H9 (cell line): ENCODE measurements around the gene CYP19A1. TPM values are rescaled to one million over a fixed set of nuclear protein-coding genes. Genes with fewer than 3 reads are reported as not detected.

Experiments used
- DNase-seq: peaks from one replicate; pipeline ENCODE4 v3.0.0-alpha.2; 2017
- H2AFZ ChIP-seq: one replicate; pipeline ENCODE4 v1.6.1; 2013; ENCODE audit warnings: mild to moderate bottlenecking, low read length, control low read depth, moderate library complexity
- H2AK5ac ChIP-seq: 2 replicates; pipeline ENCODE4 v1.6.1; 2013; ENCODE audit warnings: low read length, control low read depth, mixed read lengths; ENCODE audit not compliant: insufficient read length
- H2BK120ac ChIP-seq: one replicate; pipeline ENCODE4 v1.6.1; 2013; ENCODE audit warnings: low read depth, mild to moderate bottlenecking, low read length, control low read depth, inconsistent platforms; ENCODE audit not compliant: poor library complexity, severe bottlenecking
- H2BK12ac ChIP-seq: 2 replicates; pipeline ENCODE4 v1.6.1; 2013; ENCODE audit warnings: low read length, control low read depth, mixed read lengths, low read depth; ENCODE audit not compliant: insufficient read length
- H2BK15ac ChIP-seq: 2 replicates; pipeline ENCODE4 v1.6.1; 2013; ENCODE audit warnings: low read depth, low read length, control low read depth
- H2BK20ac ChIP-seq: one replicate; pipeline ENCODE4 v1.6.1; 2013; ENCODE audit warnings: low read depth, mild to moderate bottlenecking, low read length, control low read depth, inconsistent platforms; ENCODE audit not compliant: poor library complexity, severe bottlenecking
- H2BK5ac ChIP-seq: 2 replicates; pipeline ENCODE4 v1.6.1; 2013; ENCODE audit warnings: low read length, control low read depth, mixed read lengths; ENCODE audit not compliant: insufficient read length
- H3K14ac ChIP-seq: 2 replicates; pipeline ENCODE4 v1.6.1; 2013; ENCODE audit warnings: low read length, control low read depth; ENCODE audit not compliant: insufficient read depth
- H3K18ac ChIP-seq: 2 replicates; pipeline ENCODE4 v1.6.1; 2013; ENCODE audit warnings: low read depth, mild to moderate bottlenecking, mixed read lengths, low read length, control low read depth; ENCODE audit not compliant: insufficient read length
- H3K23ac ChIP-seq: 2 replicates; pipeline ENCODE4 v1.6.1; 2013; ENCODE audit warnings: low read length, control low read depth, mixed read lengths, low read depth; ENCODE audit not compliant: insufficient read length
- H3K23me2 ChIP-seq: 2 replicates; pipeline ENCODE4 v1.6.1; 2013; ENCODE audit warnings: low read depth, mild to moderate bottlenecking, mixed read lengths, low read length, control low read depth; ENCODE audit not compliant: insufficient read length, poor library complexity, severe bottlenecking
- H3K27ac ChIP-seq: 2 replicates; pipeline ENCODE4 v1.5.1; 2013; ENCODE audit warnings: low read length, control low read depth, mixed read lengths, low read depth; ENCODE audit not compliant: insufficient read length
- H3K27me3 ChIP-seq: 2 replicates; pipeline ENCODE4 v1.6.1; 2013; ENCODE audit warnings: low read length, control low read depth, inconsistent platforms; ENCODE audit not compliant: insufficient read depth
- H3K4ac ChIP-seq: 2 replicates; pipeline ENCODE4 v1.6.1; 2013; ENCODE audit warnings: low read depth, mild to moderate bottlenecking, control low read depth, inconsistent platforms, low read length, moderate library complexity
- H3K4me1 ChIP-seq: 2 replicates; pipeline ENCODE4 v1.6.1; 2013; ENCODE audit warnings: low read length, control low read depth, inconsistent platforms; ENCODE audit not compliant: insufficient read depth
- H3K4me2 ChIP-seq: 2 replicates; pipeline ENCODE4 v1.6.1; 2013; ENCODE audit warnings: low read length, control low read depth, mixed read lengths; ENCODE audit not compliant: insufficient read length, insufficient read depth
- H3K56ac ChIP-seq: 2 replicates; pipeline ENCODE4 v1.6.1; 2013; ENCODE audit warnings: low read depth, mild to moderate bottlenecking, mixed read lengths, low read length, control low read depth; ENCODE audit not compliant: insufficient read length
- H3K79me1 ChIP-seq: 2 replicates; pipeline ENCODE4 v1.6.1; 2013; ENCODE audit warnings: low read depth, mild to moderate bottlenecking, moderate library complexity, low read length, control low read depth, inconsistent platforms; ENCODE audit not compliant: insufficient read depth, poor library complexity, severe bottlenecking
- H3K79me2 ChIP-seq: 2 replicates; pipeline ENCODE4 v1.6.1; 2013; ENCODE audit warnings: low read length, control low read depth, inconsistent platforms; ENCODE audit not compliant: insufficient read depth
- H3K9ac ChIP-seq: 2 replicates; pipeline ENCODE4 v1.6.1; 2013; ENCODE audit warnings: low read length, control low read depth, mixed read lengths; ENCODE audit not compliant: insufficient read length; ENCODE audit errors: extremely low read depth
- H3K9me3 ChIP-seq: one replicate; pipeline ENCODE4 v1.6.1; 2013; ENCODE audit warnings: low read depth, low read length, inconsistent platforms; ENCODE audit not compliant: control insufficient read depth
- H3T11ph ChIP-seq: one replicate; pipeline ENCODE4 v1.6.1; 2013; ENCODE audit warnings: mild to moderate bottlenecking, low read length, control low read depth, inconsistent platforms
- H4K20me1 ChIP-seq: one replicate; pipeline ENCODE4 v1.6.1; 2013; ENCODE audit not compliant: control insufficient read depth, insufficient read length, insufficient read depth
- H4K5ac ChIP-seq: 2 replicates; pipeline ENCODE4 v1.6.1; 2013; ENCODE audit warnings: low read depth, mild to moderate bottlenecking, mixed read lengths, low read length, control low read depth; ENCODE audit not compliant: insufficient read length
- H4K8ac ChIP-seq: replicated peaks from 2 replicates; pipeline ENCODE4 v1.6.1; 2013; ENCODE audit warnings: low read length, control low read depth, mixed read lengths, low read depth; ENCODE audit not compliant: insufficient read length
- H4K91ac ChIP-seq: 2 replicates; pipeline ENCODE4 v1.6.1; 2013; ENCODE audit warnings: low read depth, mild to moderate bottlenecking, moderate library complexity, mixed read lengths, low read length, control low read depth; ENCODE audit not compliant: insufficient read length
- H3K27ac Mint-ChIP-seq, 3 experiments: 2 replicates in 2 of 3; 3 replicates in 1 of 3; pipeline ENCODE4 v1.8.0; 2020 to 2021; ENCODE audit warnings: mixed read lengths in 3 of 3, mild to moderate bottlenecking in 1 of 3, moderate library complexity in 1 of 3
- H3K27me3 Mint-ChIP-seq: 2 replicates; pipeline ENCODE4 v1.8.0; 2021; ENCODE audit warnings: low read depth, mild to moderate bottlenecking, moderate library complexity, mixed read lengths
- H3K36me3 Mint-ChIP-seq, 3 experiments: 2 replicates in 2 of 3; 3 replicates in 1 of 3; pipeline ENCODE4 v1.8.0; 2020 to 2021; ENCODE audit warnings: low read depth in 3 of 3, mixed read lengths in 3 of 3; ENCODE audit not compliant: insufficient read depth in 1 of 3
- H3K4me1 Mint-ChIP-seq, 2 experiments: 2 replicates each; pipeline ENCODE4 v1.8.0; 2020; ENCODE audit warnings: mixed read lengths in 2 of 2
- H3K4me3 Mint-ChIP-seq, 2 experiments: 2 replicates in 1 of 2; 3 replicates in 1 of 2; pipeline ENCODE4 v1.8.0; 2020 to 2021; ENCODE audit warnings: mild to moderate bottlenecking in 2 of 2, mixed read lengths in 2 of 2, moderate library complexity in 1 of 2
- H3K9me3 Mint-ChIP-seq, 2 experiments: 2 replicates in 1 of 2; 3 replicates in 1 of 2; pipeline ENCODE4 v1.8.0; 2020; ENCODE audit warnings: mild to moderate bottlenecking in 2 of 2, mixed read lengths in 2 of 2, moderate library complexity in 1 of 2
- CTCF ChIP-seq: fragments of 200-600 bp; sonication (generic); conservative IDR thresholded peaks from 3 replicates; pipeline ENCODE4 v1.8.0; 2021; ENCODE audit warnings: antibody characterized with exemption, mild to moderate bottlenecking
- WGBS: extraction: QIAGEN DNeasy Blood & Tissue Kit; methylation state at CpG from one replicate; pipeline ENCODE4 v1.1.7; 2013; ENCODE audit warnings: missing lambda C conversion rate, low lambda C conversion rate, mixed read lengths; ENCODE audit not compliant: insufficient read length; ENCODE audit errors: extremely low coverage; 5-methylcytosine and 5-hydroxymethylcytosine counted together
- total RNA-seq: library from RNA; stranded (reverse); gene quantifications from 2 replicates; pipeline ENCODE4 v1.2.1, GENCODE V29; 2021

Gene CYP19A1
- total RNA-seq, 1 experiment from 2014 or later = not detected

GRCh38 chr15:51253366-51253765, 85.0 kb downstream of the CYP19A1 start:
- Histone ChIP-seq H4K8ac (no peak overlapping the region), H2BK20ac (no peak overlapping the region), H3K79me1 (no peaks in the 10 kb centered on the region), H3K14ac (no peak overlapping the region), H2BK5ac (no peak overlapping the region), H3K56ac (no peak overlapping the region), H2BK12ac (no peak overlapping the region), H3K4me1 (no peaks in the 10 kb centered on the region), H3K27me3 (no peaks in the 10 kb centered on the region), H3K9me3 (no peaks in the 10 kb centered on the region), H3K23ac (no peak overlapping the region), H4K20me1 (no peaks in the 10 kb centered on the region), H3K18ac (no peak overlapping the region), H2BK120ac (no peak overlapping the region), H2AK5ac (no peak overlapping the region), H3K23me2 (no peaks in the 10 kb centered on the region), H4K5ac (no peak overlapping the region), H3K79me2 (no peaks in the 10 kb centered on the region), H4K91ac (no peak overlapping the region), H3K4ac (no peak overlapping the region), H3K4me2 (no peak overlapping the region), H3T11ph (no peak overlapping the region), H2BK15ac (no peak overlapping the region), H3K9ac (no peak overlapping the region), H3K27ac (no peak overlapping the region), H2AFZ (no peak overlapping the region)
- no CpG with 5 or more reads among the region's 2 CpGs for WGBS
- Mint-ChIP-seq H3K27ac (no peak overlapping the region), H3K4me1 (no peaks in the 10 kb centered on the region), H3K9me3 (no peaks in the 10 kb centered on the region), H3K27me3 (peaks cover 3% of the 10 kb centered on the region; the same call in 1 of the 2 replicates), H3K4me3 (no peak overlapping the region), H3K36me3 (no peaks in the 10 kb centered on the region; a peak in 1 of 7 replicates)
- DNase-seq = no peak
- TF ChIP-seq CTCF = no peak
